NCI-H2171 (cell line): ENCODE data around the gene GSTT2B.
"Not testable (repeated sequence)": the region's sequence is repeated elsewhere in the genome, so short reads cannot be mapped to it uniquely, and the experiment has no call there.

Source experiments
- DNase-seq: peaks from one replicate; lab custom pipeline; 2025; lab: John Stamatoyannopoulos, UW

Gene GSTT2B

GRCh38 chr22:23940166-23940565, 20.8 kb downstream of the GSTT2B start:
- not testable (repeated sequence) for DNase-seq

GRCh38 chr22:23939017-23939357, 22.0 kb downstream of the GSTT2B start:
- DNase-seq = no peak

- no peak for DNase-seq
These were observed 22.5 kb downstream of the GSTT2B start for GRCh38 chr22:23938328-23939016.

- no peak for DNase-seq
These were observed 34.4 kb downstream of the GSTT2B start for GRCh38 chr22:23926561-23926960.

GRCh38 chr22:23925020-23925606, 35.9 kb downstream of the GSTT2B start:
- DNase-seq = no peak

GRCh38 chr22:23922921-23923320, 38.1 kb downstream of the GSTT2B start:
- DNase-seq = no peak

- not testable (repeated sequence) for DNase-seq
These were observed 39.3 kb downstream of the GSTT2B start for GRCh38 chr22:23921586-23922201.

- not testable (repeated sequence) for DNase-seq
These were observed 40.8 kb downstream of the GSTT2B start for GRCh38 chr22:23920267-23920611.

- DNase-seq = no peak
These were observed 45.7 kb downstream of the GSTT2B start for GRCh38 chr22:23915290-23915689.

- DNase-seq = peak; percentile 99
These were observed 47.2 kb downstream of the GSTT2B start for GRCh38 chr22:23913661-23914353.

- no peak for DNase-seq
These were observed 47.7 kb downstream of the GSTT2B start for GRCh38 chr22:23913306-23913660.

GRCh38 chr22:23912293-23912903, 48.6 kb downstream of the GSTT2B start:
- no peak for DNase-seq

GRCh38 chr22:23911318-23911980, 49.5 kb downstream of the GSTT2B start:
- no peak for DNase-seq

- no peak for DNase-seq
These were observed 50.4 kb downstream of the GSTT2B start for GRCh38 chr22:23910496-23911190.

GRCh38 chr22:23909296-23909898, 51.6 kb downstream of the GSTT2B start:
- DNase-seq = no peak

- no peak for DNase-seq
These were observed 52.3 kb downstream of the GSTT2B start for GRCh38 chr22:23908587-23909205.

GRCh38 chr22:23907423-23907822, 53.6 kb downstream of the GSTT2B start:
- not testable (repeated sequence) for DNase-seq
